Smooth muscle cell (in vitro differentiated cells): Measurements from ENCODE around the gene ADGRV1. TPM values are rescaled to one million over a fixed set of nuclear protein-coding genes. Genes with fewer than 3 reads are reported as not detected.

Experiments
- DNase-seq: peaks from one replicate; lab custom pipeline; 2025; ENCODE audit not compliant: unreplicated experiment; lab: John Stamatoyannopoulos, UW
- H2AFZ ChIP-seq: fragments of 200-600 bp; sonication (generic); 2 replicates; pipeline ENCODE4 v1.6.0; 2016; ENCODE audit warnings: antibody characterized with exemption, low read depth, mild to moderate bottlenecking
- H3F3A ChIP-seq: fragments of 200-600 bp; sonication (generic); 2 replicates; pipeline ENCODE4 v1.6.0; 2017; ENCODE audit warnings: antibody characterized with exemption, low read depth
- H3K27ac ChIP-seq: fragments of 200-600 bp; sonication (generic); 2 replicates; pipeline ENCODE4 v1.5.1; 2016; ENCODE audit warnings: low read depth, mild to moderate bottlenecking
- H3K27me3 ChIP-seq: fragments of 200-600 bp; sonication (generic); 2 replicates; pipeline ENCODE4 v1.6.1; 2016; ENCODE audit warnings: low read depth, mild to moderate bottlenecking
- H3K36me3 ChIP-seq: fragments of 200-600 bp; sonication (generic); 2 replicates; pipeline ENCODE4 v1.5.1; 2016; ENCODE audit warnings: low read depth
- H3K4me1 ChIP-seq: fragments of 200-600 bp; sonication (generic); 2 replicates; pipeline ENCODE4 v1.5.1; 2016; ENCODE audit warnings: low read depth
- H3K4me2 ChIP-seq: fragments of 200-600 bp; sonication (generic); 2 replicates; pipeline ENCODE4 v1.6.0; 2016; ENCODE audit warnings: mild to moderate bottlenecking
- H3K4me3 ChIP-seq: fragments of 200-600 bp; sonication (generic); 2 replicates; pipeline ENCODE4 v1.5.1; 2016; ENCODE audit warnings: mild to moderate bottlenecking
- H3K79me2 ChIP-seq: fragments of 200-600 bp; sonication (generic); 2 replicates; pipeline ENCODE4 v1.6.0; 2016; ENCODE audit warnings: low read depth, mild to moderate bottlenecking
- H3K9ac ChIP-seq: fragments of 200-600 bp; sonication (generic); 2 replicates; pipeline ENCODE4 v1.6.0; 2016; ENCODE audit warnings: low read depth
- H3K9me3 ChIP-seq: fragments of 200-600 bp; sonication (generic); replicated peaks from 2 replicates; pipeline ENCODE4 v1.5.1; 2016; ENCODE audit warnings: low read depth
- H4K20me1 ChIP-seq: fragments of 200-600 bp; sonication (generic); 2 replicates; pipeline ENCODE4 v1.6.0; 2016; ENCODE audit warnings: low read depth
- WGBS: methylation state at CpG from one replicate; pipeline ENCODE4 v1.1.7; 2016; ENCODE audit warnings: low lambda C conversion rate; 5-methylcytosine and 5-hydroxymethylcytosine counted together
- polyA plus RNA-seq: library from polyadenylated mRNA; unstranded; fragments of >200 nt; fragmentation: Nextera tagmentation; extraction: Ambion mirVana; gene quantifications from 2 replicates; pipeline ENCODE4 v1.2.1, GENCODE V29; 2016
- total RNA-seq: library from RNA; depleted of rRNA; stranded (reverse); fragments of >200 nt; gene quantifications from 2 replicates; pipeline ENCODE4 v1.2.3, GENCODE V29; 2014
- TF ChIP-seq, protein P1 (sequence below): fragments of 200-600 bp; sonication (generic); IDR thresholded peaks from 2 replicates; pipeline ENCODE4 v1.5.1; 2017; ENCODE audit warnings: borderline replicate concordance, mild to moderate bottlenecking, antibody characterized with exemption; ENCODE audit not compliant: insufficient read depth, poor library complexity, severe bottlenecking

ADGRV1 gene
- total and polyA plus RNA-seq, 2 experiments from 2014 or later = 16.8 to 17.7 TPM

DNA sequence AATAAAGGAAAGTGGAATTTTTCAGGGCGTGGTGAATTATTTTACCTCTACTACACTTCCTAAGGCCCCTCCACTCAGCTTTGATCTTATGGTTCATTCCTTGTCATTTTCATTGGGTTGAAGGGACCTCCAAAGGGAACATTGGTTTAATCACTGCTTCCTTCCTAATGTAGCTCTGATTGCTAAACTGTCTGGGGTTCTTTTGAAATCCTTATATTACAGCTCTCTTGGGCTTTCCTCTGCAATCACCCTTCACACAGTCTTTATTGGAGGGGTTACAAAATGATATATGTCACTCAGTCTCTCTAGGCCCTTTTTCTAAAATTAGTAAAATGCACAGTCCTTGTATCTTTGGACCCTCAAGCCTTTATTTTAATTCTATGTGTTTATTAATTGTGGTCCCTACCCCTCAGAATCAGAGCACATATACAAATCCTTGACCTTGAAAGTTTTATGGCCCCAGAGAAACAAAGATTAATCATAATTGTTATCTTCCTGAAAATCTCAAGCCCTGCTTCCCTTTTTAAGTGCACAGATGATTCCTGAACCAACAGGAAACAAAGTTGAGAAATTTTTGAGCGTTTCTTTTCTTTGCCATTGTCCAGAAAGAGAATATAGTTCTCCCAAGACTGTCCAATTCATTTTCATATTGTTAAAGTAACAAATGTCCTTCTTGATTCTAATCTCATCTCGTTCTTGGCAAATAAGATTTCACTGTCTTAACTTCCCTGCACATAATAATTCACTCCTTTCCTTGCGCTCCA, 494.6 kb downstream of the ADGRV1 start:
- H3K27me3 ChIP-seq = no peaks in the 10 kb centered on the region
- no peaks in the 10 kb centered on the region for H3K9me3 ChIP-seq
- TF ChIP-seq, protein P1, sequence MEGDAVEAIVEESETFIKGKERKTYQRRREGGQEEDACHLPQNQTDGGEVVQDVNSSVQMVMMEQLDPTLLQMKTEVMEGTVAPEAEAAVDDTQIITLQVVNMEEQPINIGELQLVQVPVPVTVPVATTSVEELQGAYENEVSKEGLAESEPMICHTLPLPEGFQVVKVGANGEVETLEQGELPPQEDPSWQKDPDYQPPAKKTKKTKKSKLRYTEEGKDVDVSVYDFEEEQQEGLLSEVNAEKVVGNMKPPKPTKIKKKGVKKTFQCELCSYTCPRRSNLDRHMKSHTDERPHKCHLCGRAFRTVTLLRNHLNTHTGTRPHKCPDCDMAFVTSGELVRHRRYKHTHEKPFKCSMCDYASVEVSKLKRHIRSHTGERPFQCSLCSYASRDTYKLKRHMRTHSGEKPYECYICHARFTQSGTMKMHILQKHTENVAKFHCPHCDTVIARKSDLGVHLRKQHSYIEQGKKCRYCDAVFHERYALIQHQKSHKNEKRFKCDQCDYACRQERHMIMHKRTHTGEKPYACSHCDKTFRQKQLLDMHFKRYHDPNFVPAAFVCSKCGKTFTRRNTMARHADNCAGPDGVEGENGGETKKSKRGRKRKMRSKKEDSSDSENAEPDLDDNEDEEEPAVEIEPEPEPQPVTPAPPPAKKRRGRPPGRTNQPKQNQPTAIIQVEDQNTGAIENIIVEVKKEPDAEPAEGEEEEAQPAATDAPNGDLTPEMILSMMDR = no peak
- no peak overlapping the region for H3K4me3 ChIP-seq
- H3K4me2 ChIP-seq = peak overlapping the region; percentile 31
- H3K4me1 ChIP-seq = peaks cover 12% of the 10 kb centered on the region
- 81% methylated on average over 4 of the region's 4 CpGs for WGBS
- no peaks in the 10 kb centered on the region for H4K20me1 ChIP-seq
- no peaks in the 10 kb centered on the region for H3K79me2 ChIP-seq
- no peak for DNase-seq
- H3K27ac ChIP-seq = no peak overlapping the region
- no peaks in the 10 kb centered on the region for H3K36me3 ChIP-seq
- no peak overlapping the region for H3K9ac ChIP-seq
- H2AFZ ChIP-seq = no peak overlapping the region
- H3F3A ChIP-seq = no peaks in the 10 kb centered on the region

DNA sequence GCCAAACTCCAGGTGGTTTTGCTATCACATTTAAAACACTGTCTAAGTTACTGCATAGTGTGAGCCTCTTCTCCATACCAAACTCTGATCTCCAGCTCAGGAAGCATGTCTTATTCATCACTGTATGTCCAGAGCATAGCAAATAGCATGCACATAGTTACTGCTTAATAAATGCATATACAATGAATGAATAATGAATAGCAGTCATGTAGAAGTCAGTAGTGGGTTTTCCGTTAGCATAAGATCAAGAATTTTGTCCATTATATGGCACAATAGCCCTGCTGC, 495.1 kb downstream of the ADGRV1 start:
- Histone ChIP-seq H3K27ac (no peak overlapping the region), H3K9me3 (no peaks in the 10 kb centered on the region), H3K4me1 (peaks cover 12% of the 10 kb centered on the region), H3K36me3 (no peaks in the 10 kb centered on the region), H2AFZ (no peak overlapping the region), H3K27me3 (no peaks in the 10 kb centered on the region), H3K79me2 (no peaks in the 10 kb centered on the region), H3K4me2 (peak overlapping the region; percentile 31), H3K9ac (no peak overlapping the region), H4K20me1 (no peaks in the 10 kb centered on the region), H3K4me3 (no peak overlapping the region), H3F3A (no peaks in the 10 kb centered on the region)
- DNase-seq = no peak
- WGBS = 96% methylated on average over 1 of the region's 1 CpG
- TF ChIP-seq, protein P1 = no peak

DNA sequence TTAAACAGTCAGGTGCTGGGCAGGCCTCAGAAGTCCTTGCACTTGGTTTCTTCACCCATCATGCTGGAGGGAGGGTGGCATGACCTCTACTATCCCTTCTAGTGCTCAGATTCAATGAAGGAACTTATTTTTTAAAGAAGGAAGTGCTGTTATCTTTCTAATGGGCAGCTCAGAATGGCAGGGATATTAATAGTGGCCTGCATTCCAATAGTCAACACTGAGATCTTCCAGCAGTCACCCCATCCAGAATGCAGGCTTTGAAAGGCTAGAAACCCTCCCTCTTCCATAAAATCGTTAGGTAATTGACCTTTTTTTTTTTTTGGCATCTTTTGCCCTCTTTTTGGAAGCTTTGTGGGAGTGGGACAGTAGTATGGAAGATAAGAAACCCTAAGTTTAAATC, 499.6 kb downstream of the ADGRV1 start:
- no peak overlapping the region for H3K9ac ChIP-seq
- H3K27ac ChIP-seq = peak overlapping the region; percentile 49
- TF ChIP-seq, protein P1 = no peak
- WGBS = 17% methylated on average over 1 of the region's 1 CpG
- H3K4me1 ChIP-seq = peaks cover 10% of the 10 kb centered on the region
- no peaks in the 10 kb centered on the region for H3K79me2 ChIP-seq
- no peaks in the 10 kb centered on the region for H3K27me3 ChIP-seq
- no peak overlapping the region for H3K4me3 ChIP-seq
- H3F3A ChIP-seq = no peaks in the 10 kb centered on the region
- no peak overlapping the region for H2AFZ ChIP-seq
- H3K9me3 ChIP-seq = no peaks in the 10 kb centered on the region
- no peak overlapping the region for H3K4me2 ChIP-seq
- H3K36me3 ChIP-seq = no peaks in the 10 kb centered on the region
- DNase-seq = no peak
- H4K20me1 ChIP-seq = no peaks in the 10 kb centered on the region

DNA sequence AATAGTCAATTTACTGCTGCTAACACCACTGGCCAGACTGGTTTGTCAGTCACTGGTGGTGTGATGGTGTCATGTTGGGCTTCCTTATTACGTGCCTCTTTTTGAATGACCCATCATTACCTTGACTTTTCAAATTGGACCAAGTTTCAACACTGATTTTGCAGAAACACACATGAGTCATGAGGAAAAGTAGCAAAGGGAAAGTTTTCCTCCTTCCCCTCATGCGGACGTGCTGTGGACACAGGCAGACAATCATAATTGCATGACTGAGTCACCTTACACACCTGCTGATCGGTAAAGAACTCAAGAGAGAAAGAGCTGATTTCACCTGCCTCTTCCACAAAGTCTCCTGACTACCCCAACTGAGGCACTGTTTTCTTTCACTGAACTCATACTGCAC, 500.0 kb downstream of the ADGRV1 start:
- no peaks in the 10 kb centered on the region for H3K27me3 ChIP-seq
- H3K79me2 ChIP-seq = no peaks in the 10 kb centered on the region
- H3K36me3 ChIP-seq = no peaks in the 10 kb centered on the region
- TF ChIP-seq, protein P1 = no peak
- H3K27ac ChIP-seq = peak overlapping the region; percentile 49
- H2AFZ ChIP-seq = no peak overlapping the region
- no peaks in the 10 kb centered on the region for H3K9me3 ChIP-seq
- no peaks in the 10 kb centered on the region for H4K20me1 ChIP-seq
- WGBS = 51% methylated on average over 4 of the region's 4 CpGs
- H3K4me3 ChIP-seq = no peak overlapping the region
- H3K4me1 ChIP-seq = peaks cover 6% of the 10 kb centered on the region
- no peaks in the 10 kb centered on the region for H3F3A ChIP-seq
- H3K9ac ChIP-seq = no peak overlapping the region
- H3K4me2 ChIP-seq = no peak overlapping the region
- DNase-seq = no peak
